Measurements from ENCODE around the gene SLC6A9.

SLC6A9 gene

DNA sequence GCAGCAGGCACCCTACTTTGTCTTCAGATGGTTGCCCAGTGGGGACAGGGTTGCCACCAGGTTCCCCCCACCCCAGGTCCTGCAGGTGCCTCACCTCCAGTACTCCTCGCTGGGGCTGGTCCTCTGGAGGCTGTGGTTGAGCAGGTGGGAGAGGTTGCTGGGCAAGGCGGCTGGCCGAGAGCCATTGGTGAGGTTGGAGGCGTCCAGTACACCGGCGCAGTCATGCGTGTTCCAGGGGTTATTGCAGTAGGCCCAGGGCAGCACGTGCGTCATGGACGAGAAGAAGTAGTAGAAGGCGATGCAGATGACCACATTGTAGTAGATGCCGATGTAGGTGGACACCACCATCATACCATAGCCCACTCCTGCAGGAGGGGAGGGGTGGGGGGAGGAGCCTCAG lies 23.0 kb downstream of the SLC6A9 start:
- no peak for DNase-seq (ENCODE audit: low read depth in 1 of 2, low spot score in 1 of 2)

GRCh38 chr1:44002606-44003157 lies 28.6 kb downstream of the SLC6A9 start:
- no peak for DNase-seq (ENCODE audit: low read depth in 1 of 2, low spot score in 1 of 2)

DNA sequence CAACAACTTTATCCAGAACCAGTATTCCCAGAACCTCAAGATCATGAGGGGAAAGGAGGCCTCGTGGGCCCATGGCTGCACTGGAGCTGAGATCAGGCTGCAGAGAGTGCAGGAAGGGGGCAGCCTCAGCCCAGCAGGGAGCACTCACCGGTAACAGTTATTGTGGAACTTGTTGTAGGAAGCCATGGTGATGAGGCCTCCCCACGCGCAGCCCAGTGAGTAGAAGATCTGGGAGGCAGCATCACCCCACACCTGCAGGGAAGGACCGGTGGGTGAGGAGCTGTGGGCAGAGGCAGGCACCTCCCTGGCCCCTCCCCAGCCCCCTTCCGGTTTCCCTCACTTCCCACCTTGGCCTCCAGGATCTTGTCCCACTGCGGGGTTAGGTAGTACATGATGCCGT lies 29.1 kb downstream of the SLC6A9 start:
- no peak for DNase-seq (ENCODE audit: low read depth in 1 of 2, low spot score in 1 of 2)

- no peak for DNase-seq (ENCODE audit: low read depth in 1 of 2, low spot score in 1 of 2)
These were observed 31.1 kb downstream of the SLC6A9 start for GRCh38 chr1:44000122-44000665.

DNA sequence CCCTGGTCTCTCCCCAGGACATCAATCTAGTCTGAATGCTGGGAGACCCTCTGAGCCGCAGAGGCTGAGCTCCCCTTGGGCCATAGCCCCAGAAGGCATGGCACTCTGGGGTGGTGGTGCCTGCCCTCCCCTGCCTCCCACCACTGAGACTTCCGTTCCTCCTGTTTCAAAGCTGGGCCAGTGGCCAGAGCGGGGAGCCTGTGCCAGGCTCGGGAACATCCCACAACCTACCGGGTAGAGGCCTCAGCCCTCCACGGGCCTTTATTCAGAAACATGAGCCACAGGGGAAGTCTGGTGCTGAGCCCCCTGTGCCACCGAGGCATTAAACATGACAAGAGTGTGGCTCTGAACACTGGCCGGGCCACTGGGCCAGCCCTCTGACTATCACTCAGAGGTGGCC lies 31.8 kb downstream of the SLC6A9 start:
- no peak for DNase-seq (ENCODE audit: low read depth in 1 of 2, low spot score in 1 of 2)

GRCh38 chr1:43998000-43998378 lies 33.3 kb downstream of the SLC6A9 start:
- no peak for DNase-seq (ENCODE audit: low read depth in 1 of 2, low spot score in 1 of 2)

DNA sequence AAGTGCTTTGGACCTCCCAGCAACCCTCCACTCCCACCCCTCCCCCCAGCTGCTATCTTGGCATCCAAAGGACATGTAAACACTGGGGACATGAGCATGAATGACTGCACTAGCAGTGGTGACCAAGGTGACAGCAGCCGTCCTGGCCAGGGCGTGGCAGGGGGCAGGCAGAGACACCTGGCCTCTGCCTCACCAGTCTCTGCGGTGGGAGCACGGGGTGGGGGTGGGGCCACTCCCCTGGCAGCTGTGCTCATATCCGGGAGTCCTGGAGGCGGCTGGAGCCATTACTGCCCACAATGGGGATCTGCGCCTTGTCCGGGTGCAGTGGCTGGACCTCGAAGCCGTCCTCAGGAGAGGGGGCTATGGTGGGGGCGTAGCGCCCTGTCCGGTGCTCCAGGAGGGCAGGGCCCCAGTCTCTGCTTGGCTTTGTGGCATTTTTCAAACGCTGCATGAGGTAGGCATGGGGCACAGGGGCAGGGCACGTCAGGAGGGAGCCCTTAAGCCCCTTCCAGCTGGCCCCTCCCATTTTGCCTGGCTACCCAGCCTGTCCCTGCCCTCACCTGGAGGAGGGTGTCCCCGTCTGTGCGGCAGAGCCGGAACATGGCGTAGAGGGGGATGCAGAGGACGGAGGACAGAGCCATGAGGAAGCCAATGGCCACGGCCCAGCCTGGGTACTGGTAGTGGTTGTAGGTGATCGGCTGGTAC lies 33.8 kb downstream of the SLC6A9 start:
- no peak for DNase-seq (ENCODE audit: low read depth in 1 of 2, low spot score in 1 of 2)

GRCh38 chr1:43996733-43997115 lies 34.5 kb downstream of the SLC6A9 start:
- DNase-seq (ENCODE audit: low read depth in 1 of 2, low spot score in 1 of 2): no peak

- no peak for DNase-seq (ENCODE audit: low read depth in 1 of 2, low spot score in 1 of 2)
These were observed 35.1 kb downstream of the SLC6A9 start for GRCh38 chr1:43995984-43996732.

- no peak for DNase-seq (ENCODE audit: low read depth in 1 of 2, low spot score in 1 of 2)
These were observed 36.2 kb downstream of the SLC6A9 start for GRCh38 chr1:43994794-43995790.

DNA sequence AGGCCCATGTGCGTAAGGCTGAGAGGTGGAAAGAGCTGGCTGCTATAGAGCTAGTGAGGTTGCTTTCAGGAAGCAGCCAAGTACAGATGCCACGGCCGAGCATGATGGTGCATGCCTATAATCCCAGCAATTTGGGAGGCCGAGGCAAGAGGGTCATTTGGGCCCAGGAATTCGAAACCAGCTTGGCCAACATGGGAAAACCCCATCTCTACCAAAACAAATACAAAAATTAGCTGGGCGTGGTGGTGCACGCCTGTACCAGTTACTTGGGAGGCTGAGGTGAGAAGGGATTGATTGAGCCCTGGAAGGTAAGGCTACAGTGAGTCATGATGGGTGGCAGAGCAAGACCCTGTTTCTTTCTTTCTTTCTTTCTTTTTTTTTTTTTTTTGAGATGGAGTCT lies 37.2 kb downstream of the SLC6A9 start:
- no peak for DNase-seq (ENCODE audit: low read depth in 1 of 2, low spot score in 1 of 2)

DNA sequence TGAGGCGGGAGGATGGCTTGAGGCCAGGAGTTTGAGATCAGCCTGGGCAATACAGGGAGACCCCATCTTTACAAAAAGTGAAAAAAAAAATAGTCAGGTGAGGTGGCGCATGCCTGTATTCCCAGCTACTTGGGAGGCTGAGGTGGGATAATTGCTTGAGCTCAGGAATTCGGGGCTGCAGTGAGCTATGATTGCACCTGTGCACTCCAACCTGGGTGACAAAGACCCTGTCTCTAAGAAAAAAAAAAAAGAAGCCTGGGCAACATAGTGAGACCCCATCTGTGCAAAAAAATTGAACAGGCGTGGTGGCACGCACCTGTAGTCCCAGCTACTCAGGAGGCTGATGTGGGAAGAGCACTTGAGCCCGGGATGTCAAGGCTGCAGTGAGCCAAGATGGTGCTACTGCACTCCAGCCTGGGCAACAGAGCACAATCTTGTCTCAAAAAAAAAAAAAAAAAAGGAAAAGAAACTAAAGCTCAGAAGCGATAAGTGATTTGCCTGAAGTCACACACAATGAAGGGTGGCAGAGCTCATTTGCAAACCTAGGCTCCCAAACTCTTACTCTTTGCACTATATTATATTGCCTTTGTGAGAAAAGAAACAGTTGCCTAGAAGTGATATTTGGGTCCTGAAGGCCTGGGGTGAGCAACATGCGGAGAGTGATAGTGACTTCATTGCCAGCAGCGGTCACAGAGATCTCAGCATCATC lies 37.9 kb downstream of the SLC6A9 start:
- no peak for DNase-seq (ENCODE audit: low read depth in 1 of 2, low spot score in 1 of 2)

GRCh38 chr1:43992232-43992995 lies 38.8 kb downstream of the SLC6A9 start:
- no peak for DNase-seq (ENCODE audit: low read depth in 1 of 2, low spot score in 1 of 2)

DNA sequence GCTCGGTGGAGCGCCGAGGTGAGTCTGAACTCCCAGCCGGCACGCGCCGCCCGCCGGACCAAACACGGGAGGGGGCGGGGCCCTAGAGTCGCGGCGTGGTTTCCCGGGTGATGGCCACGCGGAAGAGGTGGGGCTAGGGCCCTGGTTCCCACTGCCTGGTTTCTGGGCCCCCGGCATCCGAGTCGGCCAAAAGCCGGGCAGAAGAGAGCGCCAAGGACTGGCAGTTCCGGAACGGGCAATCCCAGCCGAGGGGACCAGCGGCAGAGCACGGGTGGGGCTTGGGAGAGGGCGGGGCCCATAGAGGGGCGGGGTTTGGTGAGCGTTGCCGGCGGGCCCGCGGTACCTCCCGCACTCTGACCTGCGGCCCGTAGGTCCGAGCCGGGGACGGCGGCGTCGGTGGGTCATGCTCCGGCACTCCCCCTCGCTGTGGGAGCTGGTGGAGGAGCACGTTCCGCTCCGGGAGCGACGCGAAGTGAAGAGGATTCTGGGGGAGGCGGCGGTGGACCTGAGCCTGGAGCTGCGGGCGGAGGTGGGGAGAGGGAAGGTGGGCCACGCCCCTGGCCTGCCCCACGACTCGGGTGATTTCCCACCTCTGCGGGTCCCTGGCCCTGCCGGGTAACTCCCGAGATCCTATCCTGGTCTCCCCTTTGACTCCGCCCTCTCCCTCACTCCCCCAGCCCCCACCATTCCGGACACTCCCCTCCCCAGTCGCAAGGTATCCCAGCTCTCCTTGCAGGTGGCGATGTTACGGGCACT lies 39.6 kb downstream of the SLC6A9 start, which contains the start of gene CCDC24:
CCDC24 (plus strand) TSS at position 124 of the 756 bp plus-strand sequence; CDS start at position 404, 280 bp downstream.
- peak; percentile 43 to 61 for DNase-seq (ENCODE audit: low read depth in 1 of 2, low spot score in 1 of 2)

GRCh38 chr1:43991200-43991475 lies 40.1 kb downstream of the SLC6A9 start:
- DNase-seq (ENCODE audit: low read depth in 1 of 2, low spot score in 1 of 2): no peak

- no peak for DNase-seq (ENCODE audit: low read depth in 1 of 2, low spot score in 1 of 2)
These were observed 40.7 kb downstream of the SLC6A9 start for GRCh38 chr1:43990271-43991199.

- DNase-seq (ENCODE audit: low read depth in 1 of 2, low spot score in 1 of 2): no peak
These were observed 43.9 kb downstream of the SLC6A9 start for GRCh38 chr1:43987159-43987902.
